GM21717 (cell line): ENCODE measurements around the gene PTPN6.

ENCODE experiments used
- ATAC-seq: cut with Tn5 transposase; IDR thresholded peaks from one replicate; pipeline ENCODE4 v1.9.1; 2021; ENCODE audit warnings: mild to moderate bottlenecking, moderate library complexity; ENCODE audit not compliant: unreplicated experiment

Gene PTPN6

DNA sequence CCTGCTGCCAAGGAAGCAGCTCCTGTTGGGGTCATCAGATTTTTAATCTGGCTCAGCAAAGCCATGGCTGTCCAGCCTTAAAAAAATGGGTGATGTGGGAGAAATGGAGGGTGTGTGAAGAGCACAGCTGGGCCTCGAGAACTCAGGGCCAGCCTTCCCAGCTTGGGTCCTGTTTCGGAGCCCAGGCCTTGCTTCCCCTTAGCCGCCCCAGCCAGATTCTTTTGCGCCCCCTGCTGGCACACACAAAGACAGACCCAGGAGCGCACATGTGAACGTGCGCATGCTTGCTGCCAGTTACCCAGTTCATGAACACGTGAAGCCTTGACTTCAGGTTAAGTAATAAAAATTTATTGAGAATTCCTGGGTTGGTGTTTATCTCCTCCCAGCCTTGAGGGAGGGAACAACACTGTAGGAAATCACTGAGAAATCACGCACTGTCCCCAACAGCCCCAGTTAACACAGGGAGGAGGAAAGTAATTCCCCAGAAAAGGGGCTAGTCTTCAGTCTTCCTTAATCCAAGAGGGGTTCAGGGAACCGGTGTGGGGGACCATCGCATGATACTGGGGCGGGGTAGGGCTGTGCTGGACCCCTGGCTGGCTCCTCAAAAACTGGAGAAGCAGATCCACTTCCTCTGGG, 14.0 kb downstream of the PTPN6 start:
- ATAC-seq = no peak

DNA sequence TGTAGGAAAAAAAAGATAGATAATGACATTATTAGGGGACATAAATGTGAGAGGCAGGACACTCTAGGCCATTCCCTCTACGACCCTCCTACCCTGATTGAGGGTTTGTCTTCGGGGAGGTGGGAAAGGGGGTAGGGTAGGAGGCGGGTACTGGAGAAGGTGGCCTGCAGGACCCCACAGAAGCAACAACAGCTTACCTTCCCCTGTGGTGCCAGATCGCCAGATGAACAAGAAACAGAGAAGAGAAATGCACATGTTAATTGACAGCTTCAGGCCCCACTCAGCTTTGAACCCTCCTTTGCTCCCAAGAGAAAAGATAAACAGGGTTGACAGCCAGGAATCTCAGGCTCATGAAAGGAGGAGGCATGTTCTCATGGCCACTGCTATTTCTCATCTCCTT, 14.6 kb downstream of the PTPN6 start:
- ATAC-seq = no peak

DNA sequence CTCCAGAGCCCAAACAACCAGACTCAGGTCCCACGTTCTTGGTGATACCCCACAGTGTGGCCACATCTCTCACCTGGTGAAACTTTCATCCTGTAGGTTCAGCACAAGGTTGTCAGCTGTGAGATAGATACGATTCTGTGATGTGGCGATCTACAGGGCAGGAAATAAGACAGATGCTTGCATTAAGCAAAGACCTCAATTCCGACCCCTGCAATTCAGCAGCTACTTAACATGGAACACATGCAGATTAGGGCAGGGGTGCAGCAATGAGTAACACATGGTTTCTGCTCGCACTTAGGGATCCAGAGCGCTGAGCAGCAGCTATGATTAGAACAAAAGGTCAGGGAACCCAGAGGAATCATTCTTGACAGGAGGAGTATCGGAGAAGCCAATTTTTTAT, 15.2 kb downstream of the PTPN6 start:
- ATAC-seq = no peak

DNA sequence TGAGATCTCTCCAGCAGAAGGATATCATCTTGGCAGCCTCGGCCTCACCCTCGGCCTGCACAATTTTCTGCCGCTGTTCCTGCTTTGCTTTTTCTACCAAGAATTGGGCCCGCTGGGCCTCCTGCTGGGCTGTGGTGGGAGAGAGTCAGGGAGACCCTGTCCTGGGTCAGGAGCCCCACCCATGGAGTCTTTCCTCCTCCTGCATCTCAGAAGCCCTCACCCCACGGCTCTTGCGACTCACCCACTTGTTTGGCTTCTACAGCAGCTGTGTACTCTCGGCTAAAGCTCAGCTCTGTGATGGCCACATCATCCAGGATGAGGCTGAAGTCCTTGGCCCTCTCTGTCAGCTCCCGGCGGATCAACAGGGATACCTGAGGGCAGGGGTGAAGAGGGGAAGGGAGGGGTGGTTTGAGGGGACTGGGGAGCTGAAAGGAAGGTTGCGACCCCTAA, 16.5 kb downstream of the PTPN6 start:
- no peak for ATAC-seq

DNA sequence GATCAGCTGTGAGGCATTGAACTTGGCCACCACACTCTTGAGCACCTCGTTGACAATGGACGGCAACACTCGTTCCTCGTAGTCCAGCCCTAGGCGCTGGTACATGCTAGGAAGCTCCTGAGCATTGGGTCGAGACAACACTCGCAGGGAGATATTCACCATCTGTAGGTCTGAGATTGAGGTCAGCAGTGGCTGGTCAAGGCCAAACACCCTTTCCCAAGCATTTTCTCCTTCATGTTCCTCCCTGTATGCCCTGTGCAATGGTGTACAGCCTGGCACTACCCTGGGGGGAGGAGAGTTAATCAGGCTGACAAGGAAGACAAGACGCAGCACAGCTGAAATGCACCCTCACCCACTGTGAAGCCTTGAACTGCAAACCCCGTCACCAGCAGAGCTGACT, 17.3 kb downstream of the PTPN6 start:
- no peak for ATAC-seq

DNA sequence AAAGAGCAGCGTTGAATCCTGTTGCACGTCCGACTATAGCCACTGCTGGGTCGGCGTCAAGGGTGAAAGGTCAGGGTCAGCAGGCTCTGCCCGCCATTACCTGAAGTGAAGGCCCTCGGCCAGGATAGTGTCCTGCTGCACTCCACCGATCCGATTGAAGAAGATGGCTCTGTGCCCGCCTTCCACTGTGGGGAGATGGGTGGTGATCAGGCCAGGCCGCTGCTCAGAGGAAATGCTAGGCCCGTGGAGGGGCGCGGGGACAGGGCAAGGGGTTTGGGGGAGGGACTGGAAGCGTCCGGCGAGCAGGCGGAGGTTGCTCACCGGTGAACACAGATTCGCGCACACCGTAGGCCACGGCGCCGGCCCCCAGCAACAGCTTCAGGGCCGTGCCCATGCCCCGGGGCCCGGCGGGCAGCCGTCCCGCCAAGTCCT, 19.0 kb downstream of the PTPN6 start:
- ATAC-seq = no peak

DNA sequence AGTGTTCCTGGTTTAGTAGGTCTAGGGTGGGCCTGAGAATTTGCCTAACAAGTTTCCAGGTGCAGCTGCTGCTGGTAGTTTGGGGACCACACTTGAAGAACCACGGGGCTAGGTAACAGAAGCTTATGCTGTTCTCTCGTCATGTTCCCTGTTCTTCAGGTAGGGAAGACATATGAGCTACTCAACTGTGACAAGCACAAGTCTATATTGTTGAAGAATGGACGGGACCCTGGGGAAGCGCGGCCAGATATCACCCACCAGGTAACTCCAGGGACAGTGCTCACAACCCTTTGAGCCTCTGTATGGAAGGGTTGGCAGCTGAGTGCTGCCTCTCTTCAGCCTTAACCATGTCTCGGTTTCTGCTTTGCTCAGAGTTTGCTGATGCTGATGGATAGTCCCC, 23.0 kb downstream of the PTPN6 start:
- no peak for ATAC-seq

DNA sequence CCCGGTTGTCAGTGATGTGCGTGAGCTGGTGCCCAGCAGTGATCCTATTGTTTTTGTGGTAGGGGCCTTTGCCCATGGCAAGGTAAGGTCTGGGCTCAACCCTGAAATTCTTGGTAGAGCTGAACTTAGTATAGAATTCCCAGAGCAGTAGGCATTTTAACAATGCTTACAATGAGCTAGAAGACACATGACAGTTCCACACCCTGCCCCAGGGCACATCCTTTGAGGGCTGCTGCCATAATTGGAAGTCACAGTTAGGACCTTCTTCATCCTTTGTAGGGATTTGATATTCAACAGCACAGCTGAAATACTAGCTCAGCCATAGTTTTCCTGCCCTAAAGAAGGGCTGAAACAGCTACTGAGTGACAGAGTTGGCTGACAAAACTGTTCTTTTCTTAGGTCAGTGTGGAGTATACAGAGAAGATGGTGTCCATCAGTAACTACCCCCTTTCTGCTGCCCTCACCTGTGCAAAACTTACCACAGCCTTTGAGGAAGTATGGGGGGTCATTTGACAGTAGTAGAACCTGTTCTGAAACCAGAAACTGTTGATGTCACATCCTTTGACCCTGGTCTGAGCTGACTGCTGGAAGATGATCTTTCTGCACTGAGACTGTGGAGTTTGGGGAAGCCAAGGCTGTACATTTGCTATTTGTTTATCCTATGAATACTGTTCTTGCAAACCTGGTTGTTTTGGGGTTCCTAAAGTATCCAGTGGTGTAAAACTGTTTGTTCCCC, 24.3 kb downstream of the PTPN6 start:
- ATAC-seq = no peak

DNA sequence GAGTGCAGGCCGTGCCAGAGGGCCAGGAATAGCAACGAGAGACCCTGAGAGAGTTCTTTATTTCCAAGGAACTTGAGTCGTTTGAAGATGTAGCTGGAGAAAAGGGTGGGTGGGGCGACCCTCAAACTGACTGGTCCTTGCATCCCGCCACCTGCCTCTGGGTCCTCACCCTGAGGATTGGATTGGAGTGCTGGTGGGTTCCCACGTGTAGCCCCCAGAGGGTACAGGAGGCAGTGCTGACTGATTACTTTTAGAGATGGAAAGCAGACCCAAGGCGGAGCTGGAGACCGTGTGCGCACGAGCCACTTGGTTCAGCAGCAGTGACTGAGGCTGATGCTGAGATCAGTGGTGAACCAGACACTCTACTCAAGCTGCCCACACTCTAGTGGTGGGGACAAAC, 26.5 kb downstream of the PTPN6 start:
- ATAC-seq = no peak

- no peak for ATAC-seq
These were observed 27.0 kb downstream of the PTPN6 start for GRCh38 chr12:6978188-6978587.

GRCh38 chr12:6978611-6979011, 27.5 kb downstream of the PTPN6 start:
- ATAC-seq = no peak

GRCh38 chr12:6979021-6979420, 27.9 kb downstream of the PTPN6 start:
- ATAC-seq = no peak

DNA sequence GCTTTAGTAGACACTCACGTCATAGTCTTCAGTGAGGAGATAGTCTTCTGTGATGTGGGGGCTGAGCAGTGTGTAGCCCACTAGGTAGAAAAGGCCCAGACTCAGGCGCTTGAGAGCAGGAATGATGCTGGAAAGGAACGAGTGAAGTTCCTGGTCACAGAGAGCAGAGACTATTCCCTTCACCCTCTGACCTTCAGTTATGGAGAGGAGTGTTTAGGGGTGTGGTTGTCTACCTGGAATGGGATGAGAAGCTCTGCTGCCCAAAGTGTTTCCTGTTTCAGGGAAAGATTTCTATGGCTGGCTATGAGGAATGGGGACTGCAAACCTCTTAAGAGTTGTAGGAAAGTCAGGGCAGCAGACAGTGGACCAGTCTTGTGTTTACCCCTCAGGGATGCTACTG, 28.3 kb downstream of the PTPN6 start:
- ATAC-seq = no peak

DNA sequence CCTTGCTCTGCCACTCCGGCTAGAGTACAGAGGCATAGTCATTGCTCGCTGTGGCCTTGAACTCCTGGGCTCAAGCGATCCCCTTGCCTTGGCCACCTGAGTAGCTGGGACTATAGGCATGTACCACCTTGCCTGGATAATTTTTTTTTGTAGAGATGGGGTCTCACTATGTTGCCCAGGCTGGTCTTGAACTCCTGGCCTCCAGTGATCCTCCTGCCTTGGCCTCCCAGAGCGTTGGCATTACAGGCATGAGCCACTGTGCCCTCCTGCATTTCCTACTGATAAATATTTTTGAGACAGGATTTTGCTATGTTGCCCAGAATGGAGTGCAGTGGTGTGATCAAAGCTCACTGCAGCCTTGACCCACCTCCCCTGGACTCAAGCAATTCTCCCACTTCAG, 28.9 kb downstream of the PTPN6 start:
- no peak for ATAC-seq

DNA sequence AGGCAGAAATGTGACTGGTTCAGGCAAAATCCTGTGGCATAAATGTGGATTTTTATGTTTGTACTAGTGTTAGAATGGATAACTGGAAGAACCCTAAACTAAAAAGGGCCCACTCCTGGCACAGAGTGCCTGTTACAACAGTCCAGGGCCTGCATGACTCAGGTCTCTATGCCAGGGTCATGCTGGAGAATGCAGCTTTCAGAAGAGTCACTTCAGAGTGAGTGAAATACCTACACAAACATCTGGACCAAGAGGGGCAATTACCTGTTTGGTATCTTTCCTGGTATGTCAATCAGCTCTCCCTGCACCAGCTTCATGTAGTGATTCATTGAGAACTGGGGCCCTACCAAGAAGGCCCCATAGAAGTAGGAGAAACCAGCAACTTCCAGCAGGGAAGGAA, 29.6 kb downstream of the PTPN6 start:
- ATAC-seq = no peak

- ATAC-seq = no peak
These were observed 30.2 kb downstream of the PTPN6 start for GRCh38 chr12:6981152-6982052.

GRCh38 chr12:6982532-6982931, 31.4 kb downstream of the PTPN6 start:
- ATAC-seq = no peak

DNA sequence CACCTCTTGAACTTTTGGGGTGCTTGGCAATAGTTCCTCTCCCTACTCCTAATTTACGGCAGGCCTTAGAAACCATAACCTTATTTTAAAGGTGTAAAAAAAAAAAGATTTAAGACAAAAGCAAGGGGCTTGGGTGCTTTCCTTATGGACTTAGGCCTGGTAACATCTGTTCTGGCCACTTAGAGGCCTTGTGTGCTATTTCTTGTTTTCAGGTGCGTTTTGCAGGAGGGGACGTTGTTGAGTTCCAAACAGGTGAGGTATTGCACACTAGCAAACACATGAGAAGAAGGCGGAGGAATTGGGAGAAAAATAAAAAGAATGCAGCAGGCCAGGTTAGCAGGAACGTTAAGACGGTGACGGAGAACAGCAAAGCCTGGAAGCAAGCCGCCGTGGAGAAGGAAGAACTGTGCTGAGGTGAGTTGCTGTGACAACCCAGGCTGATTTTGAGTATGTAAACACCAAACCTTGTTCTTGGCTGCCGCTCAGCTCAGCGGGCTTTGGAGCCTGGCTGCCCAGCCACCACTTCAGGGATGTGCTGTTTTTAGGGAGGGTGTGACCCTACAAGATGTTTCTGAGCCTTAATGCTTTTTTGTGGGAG, 36.9 kb downstream of the PTPN6 start:
- ATAC-seq = no peak

GRCh38 chr12:6996040-6996441, 44.9 kb downstream of the PTPN6 start:
- no peak for ATAC-seq

GRCh38 chr12:6998715-6999451, 47.7 kb downstream of the PTPN6 start:
- ATAC-seq = no peak
